Muscle of leg (tissue), 11 donors: ENCODE data around the gene SNX18. TPM values are rescaled to one million over a fixed set of nuclear protein-coding genes. Genes with fewer than 3 reads are reported as not detected.
"Not testable (repeated sequence)": the region's sequence is repeated elsewhere in the genome, so short reads cannot be mapped to it uniquely, and the experiment has no call there.

ENCODE experiments used
- DNase-seq: peaks from one replicate; pipeline ENCODE4 v3.0.0; 2013
- H3K27ac ChIP-seq: one replicate; pipeline ENCODE4 v1.5.1; 2013; ENCODE audit warnings: mild to moderate bottlenecking, low read length, control low read depth
- H3K27me3 ChIP-seq: one replicate; pipeline ENCODE4 v1.6.1; 2013; ENCODE audit warnings: low read length; ENCODE audit not compliant: control insufficient read depth, insufficient read depth
- H3K36me3 ChIP-seq: one replicate; pipeline ENCODE4 v1.6.1; 2013; ENCODE audit warnings: low read length; ENCODE audit not compliant: control insufficient read depth, insufficient read depth
- H3K4me1 ChIP-seq: one replicate; pipeline ENCODE4 v1.6.1; 2013; ENCODE audit warnings: low read length; ENCODE audit not compliant: control insufficient read depth, insufficient read depth
- H3K4me3 ChIP-seq: one replicate; pipeline ENCODE4 v1.5.1; 2013; ENCODE audit warnings: low read length, control low read depth
- H3K9me3 ChIP-seq: replicated peaks from 2 replicates; pipeline ENCODE4 v1.6.1; 2013; ENCODE audit warnings: low read depth, low read length; ENCODE audit not compliant: control insufficient read depth
- WGBS: methylation state at CpG from one replicate; pipeline ENCODE4 v1.1.5; 2013; ENCODE audit warnings: missing lambda C conversion rate; ENCODE audit not compliant: insufficient coverage; 5-methylcytosine and 5-hydroxymethylcytosine counted together
- polyA plus RNA-seq, 8 donors: library from polyadenylated mRNA; unstranded; fragments of 120-200 nt; gene quantifications; one replicate each; pipeline versions ENCODE4 v1.2.1 to v1.2.3, GENCODE V29; 2013; ENCODE audit warnings: inconsistent platforms in 1 of 8, low replicate concordance in 1 of 8; ENCODE audit not compliant: insufficient read length in 8 of 8, insufficient read depth in 1 of 8
- total RNA-seq: library from RNA; stranded (reverse); fragments of 120-200 nt; gene quantifications from one replicate; pipeline ENCODE4 v1.2.4, GENCODE V29; 2013

Gene SNX18
- total and polyA plus RNA-seq, 9 donors: 23.4 to 43.5 (median 32.2) TPM

DNA sequence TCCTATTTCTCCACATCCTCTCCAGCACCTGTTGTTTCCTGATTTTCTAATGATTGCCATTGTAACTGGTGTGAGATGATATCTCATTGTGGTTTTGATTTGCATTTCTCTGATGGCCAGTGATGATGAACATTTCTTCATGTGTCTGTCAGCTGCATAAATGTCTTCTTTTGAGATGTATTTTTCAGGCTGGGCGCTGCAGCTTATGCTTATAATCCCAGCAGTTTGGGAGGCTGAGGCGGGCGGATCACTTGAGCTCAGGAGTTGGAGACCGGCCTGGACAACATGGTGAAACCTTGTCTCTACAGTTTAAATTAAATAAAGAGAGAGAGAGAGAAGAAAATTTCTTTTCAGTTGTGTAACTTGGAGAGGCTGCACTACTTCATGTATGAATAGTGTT lies 19.3 kb downstream of the SNX18 start:
- not testable (repeated sequence) for H3K9me3 ChIP-seq, H3K4me3 ChIP-seq, DNase-seq, H3K36me3 ChIP-seq, H3K27me3 ChIP-seq
- H3K4me1 ChIP-seq: peaks cover 14% of the 10 kb centered on the region
- peak overlapping the region; percentile 43 for H3K27ac ChIP-seq
- 92% methylated on average over 2 of the region's 4 CpGs for WGBS

DNA sequence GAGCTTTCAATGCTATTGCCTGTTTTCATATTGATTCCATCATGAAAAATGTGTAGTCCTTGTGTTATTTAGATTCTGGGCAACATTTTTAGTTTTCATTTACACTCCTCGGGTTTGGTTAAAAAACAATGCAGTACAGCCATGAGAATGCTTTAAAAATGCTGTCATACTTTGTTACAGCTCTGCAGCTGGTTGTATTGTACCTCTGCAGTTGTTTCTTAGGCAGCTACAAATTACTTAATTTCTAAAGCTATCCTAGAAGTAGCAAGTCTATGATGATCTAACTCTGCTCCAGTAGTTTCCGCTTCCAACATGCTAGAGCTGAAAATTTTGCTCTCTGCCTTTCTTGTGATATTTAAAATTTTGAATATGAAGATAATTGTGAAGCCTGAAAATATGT lies 20.2 kb downstream of the SNX18 start:
- no peak overlapping the region for H3K4me3 ChIP-seq
- H3K27ac ChIP-seq: peak overlapping the region; percentile 43
- peak; percentile 68 for DNase-seq

DNA sequence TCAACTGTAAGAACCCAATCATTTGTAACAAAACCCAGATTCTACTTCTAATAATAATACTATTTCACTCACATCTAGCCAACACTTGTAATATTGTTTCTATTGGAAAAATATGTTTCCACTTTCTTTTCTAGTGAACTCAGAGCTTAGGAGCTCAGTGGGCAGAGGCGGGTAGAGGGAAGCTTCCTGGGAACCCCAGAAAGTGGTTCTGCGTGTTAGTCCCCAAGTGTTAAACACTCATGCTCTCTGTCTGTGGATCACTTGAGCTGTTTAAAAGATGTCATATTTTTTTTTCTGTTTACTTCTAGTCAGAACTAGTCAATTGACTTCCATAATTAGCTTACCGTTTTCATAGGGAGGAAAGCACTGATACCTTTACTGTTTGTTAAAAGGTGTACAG lies 20.6 kb downstream of the SNX18 start:
- H3K9me3 ChIP-seq: no peaks in the 10 kb centered on the region
- DNase-seq: no peak
- no peaks in the 10 kb centered on the region for H3K27me3 ChIP-seq
- no peaks in the 10 kb centered on the region for H3K36me3 ChIP-seq
- no CpG with 5 or more reads among the region's 3 CpGs for WGBS
- peaks cover 14% of the 10 kb centered on the region for H3K4me1 ChIP-seq
- peak overlapping the region; percentile 43 for H3K27ac ChIP-seq
- no peak overlapping the region for H3K4me3 ChIP-seq

More for the DNA sequence above, 20.2 kb downstream of the SNX18 start:
- Histone ChIP-seq H3K27me3 (no peaks in the 10 kb centered on the region), H3K9me3 (no peaks in the 10 kb centered on the region), H3K36me3 (no peaks in the 10 kb centered on the region), H3K4me1 (peaks cover 14% of the 10 kb centered on the region)
- no CpG with 5 or more reads among the region's 2 CpGs for WGBS

DNA sequence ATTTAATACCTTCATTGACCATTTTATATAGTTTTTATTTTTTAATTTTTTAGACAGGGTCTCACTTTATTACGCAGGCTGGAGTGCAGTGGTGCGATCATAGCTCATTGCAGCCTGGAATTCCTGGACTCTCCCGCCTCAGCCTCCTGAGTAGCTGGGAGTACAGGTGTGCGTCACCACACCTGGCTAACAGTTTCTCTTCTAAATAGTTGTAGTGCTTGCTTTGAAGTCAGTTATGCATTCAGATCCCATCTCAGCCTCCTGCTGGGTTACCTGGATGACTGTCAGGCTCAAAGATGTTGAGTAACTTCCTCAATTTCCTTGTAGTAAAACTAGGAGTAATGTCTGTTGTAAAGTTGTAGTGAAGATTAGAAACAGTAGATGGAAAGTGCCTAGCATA lies 21.4 kb downstream of the SNX18 start:
- Histone ChIP-seq H3K27me3 (no peaks in the 10 kb centered on the region), H3K27ac (no peak overlapping the region), H3K4me1 (peaks cover 6% of the 10 kb centered on the region), H3K4me3 (no peak overlapping the region), H3K9me3 (no peaks in the 10 kb centered on the region), H3K36me3 (no peaks in the 10 kb centered on the region)
- 100% methylated on average over 1 of the region's 4 CpGs for WGBS
- no peak for DNase-seq

DNA sequence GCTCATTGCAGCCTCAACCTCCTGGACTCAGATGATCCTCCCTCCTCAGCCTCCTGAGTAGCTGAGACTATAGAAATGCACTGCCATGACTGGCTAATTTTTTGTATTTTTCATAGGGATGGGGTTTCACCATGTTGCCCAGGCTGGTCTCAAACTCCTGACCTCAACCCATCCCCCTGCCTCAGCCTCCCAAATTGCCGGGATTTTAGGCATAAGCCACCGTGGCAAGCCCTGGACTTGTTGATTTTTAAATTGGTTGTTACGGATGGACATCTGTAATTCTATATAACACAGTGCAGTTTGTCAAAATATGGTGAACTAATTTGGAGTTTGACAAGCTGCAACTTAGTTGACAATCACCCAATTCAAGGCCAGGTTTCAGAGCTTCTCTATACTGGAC lies 22.7 kb downstream of the SNX18 start:
- Histone ChIP-seq H3K36me3 (no peaks in the 10 kb centered on the region), H3K9me3 (no peaks in the 10 kb centered on the region), H3K4me3 (no peak overlapping the region), H3K27me3 (no peaks in the 10 kb centered on the region), H3K27ac (no peak overlapping the region), H3K4me1 (no peaks in the 10 kb centered on the region)
- no CpG with 5 or more reads among the region's 3 CpGs for WGBS
- DNase-seq: no peak

DNA sequence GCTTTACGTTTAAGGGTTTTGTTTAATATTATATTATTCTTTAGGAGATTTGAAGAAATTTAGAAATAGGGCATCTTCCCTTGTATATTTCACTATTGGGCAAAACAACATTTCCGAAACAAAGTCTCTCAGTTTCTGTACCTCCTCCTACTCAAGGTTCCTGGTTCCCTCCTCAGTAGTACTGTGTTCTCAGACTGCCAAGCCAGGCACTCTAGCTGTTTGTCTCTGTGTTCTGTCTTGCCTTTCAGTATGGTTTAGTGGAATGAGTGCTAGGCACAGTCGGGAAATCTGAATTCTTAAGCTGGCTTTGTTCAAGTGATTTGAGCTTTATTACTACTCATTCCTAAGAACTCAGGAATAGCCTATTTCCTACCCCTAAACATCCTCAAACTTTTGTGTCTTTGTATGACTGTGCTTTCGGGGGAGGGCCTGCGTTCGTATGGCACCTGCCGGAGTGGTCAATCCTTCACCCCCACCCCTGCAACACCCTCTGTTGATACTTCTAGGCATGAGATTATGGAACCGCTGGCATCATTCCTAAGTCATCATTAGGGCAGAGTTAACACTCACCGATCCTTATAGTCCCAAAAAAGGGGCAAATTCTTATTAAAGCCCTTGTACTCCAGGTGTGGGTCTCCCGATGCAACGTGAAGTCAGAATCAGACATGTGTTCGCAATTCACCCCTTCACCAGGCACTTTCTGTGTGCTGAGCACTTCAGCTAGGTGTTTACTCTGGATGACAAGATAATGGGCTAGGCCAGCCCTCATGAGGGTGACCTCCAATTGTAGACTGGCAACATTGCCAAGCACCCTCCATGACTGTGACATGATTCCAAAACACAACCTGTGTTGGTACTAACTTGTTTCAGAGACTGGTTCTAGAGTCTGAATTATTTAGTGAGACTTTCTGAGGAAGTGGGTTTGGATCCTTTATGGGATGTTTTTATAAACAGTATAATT lies 24.5 kb downstream of the SNX18 start:
- Histone ChIP-seq H3K36me3 (no peaks in the 10 kb centered on the region), H3K4me1 (no peaks in the 10 kb centered on the region), H3K27ac (no peak overlapping the region), H3K9me3 (no peaks in the 10 kb centered on the region), H3K4me3 (no peak overlapping the region), H3K27me3 (no peaks in the 10 kb centered on the region)
- DNase-seq: no peak
- 90% methylated on average over 5 of the region's 12 CpGs for WGBS

DNA sequence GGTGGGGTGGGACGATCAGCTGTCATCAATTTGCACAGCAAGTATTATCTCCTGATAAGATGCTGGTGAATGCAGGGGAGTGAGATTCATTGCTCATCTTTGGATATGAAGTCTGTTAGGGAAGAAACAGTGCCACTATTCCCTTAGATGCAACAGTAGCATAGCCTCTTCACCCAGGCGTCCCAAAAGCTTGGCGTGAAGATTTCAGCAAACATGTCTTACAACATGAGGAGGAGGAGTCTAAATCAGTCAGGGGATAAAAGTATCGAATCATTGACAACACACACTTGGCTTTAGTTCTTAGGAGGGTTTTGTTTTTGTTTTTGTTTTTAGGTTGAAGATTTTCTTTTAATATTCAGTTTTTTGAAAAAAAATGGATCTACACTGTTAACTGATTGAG lies 26.5 kb downstream of the SNX18 start:
- no CpG with 5 or more reads among the region's 4 CpGs for WGBS
- H3K27ac ChIP-seq: no peak overlapping the region
- H3K4me3 ChIP-seq: no peak overlapping the region
- H3K27me3 ChIP-seq: no peaks in the 10 kb centered on the region
- peaks cover 8% of the 10 kb centered on the region for H3K36me3 ChIP-seq
- DNase-seq: no peak
- no peaks in the 10 kb centered on the region for H3K9me3 ChIP-seq
- peaks cover 2% of the 10 kb centered on the region for H3K4me1 ChIP-seq

DNA sequence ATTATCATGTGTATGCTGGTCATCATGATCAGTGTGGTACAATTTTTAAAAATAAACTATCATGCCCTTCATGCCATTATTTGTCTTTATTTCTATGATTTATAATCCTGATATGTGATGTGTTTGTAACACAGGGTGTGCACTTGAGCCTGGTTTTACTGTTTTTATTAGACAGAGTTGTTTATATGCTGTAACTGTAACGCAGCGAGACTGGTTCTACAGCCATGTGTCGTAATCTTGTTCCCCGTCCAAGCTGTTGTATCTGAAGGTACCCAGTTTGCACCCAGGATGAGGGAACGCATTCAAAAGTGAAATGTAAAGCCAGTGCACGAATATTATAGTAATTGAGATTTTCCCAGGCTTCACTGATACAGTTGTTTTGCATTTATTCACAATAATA lies 28.2 kb downstream of the SNX18 start:
- no peaks in the 10 kb centered on the region for H3K9me3 ChIP-seq
- no peak overlapping the region for H3K4me3 ChIP-seq
- WGBS: 81% methylated on average over 4 of the region's 6 CpGs
- H3K27ac ChIP-seq: no peak overlapping the region
- H3K27me3 ChIP-seq: no peaks in the 10 kb centered on the region
- H3K36me3 ChIP-seq: peaks cover 13% of the 10 kb centered on the region
- H3K4me1 ChIP-seq: peaks cover 2% of the 10 kb centered on the region
- DNase-seq: no peak

DNA sequence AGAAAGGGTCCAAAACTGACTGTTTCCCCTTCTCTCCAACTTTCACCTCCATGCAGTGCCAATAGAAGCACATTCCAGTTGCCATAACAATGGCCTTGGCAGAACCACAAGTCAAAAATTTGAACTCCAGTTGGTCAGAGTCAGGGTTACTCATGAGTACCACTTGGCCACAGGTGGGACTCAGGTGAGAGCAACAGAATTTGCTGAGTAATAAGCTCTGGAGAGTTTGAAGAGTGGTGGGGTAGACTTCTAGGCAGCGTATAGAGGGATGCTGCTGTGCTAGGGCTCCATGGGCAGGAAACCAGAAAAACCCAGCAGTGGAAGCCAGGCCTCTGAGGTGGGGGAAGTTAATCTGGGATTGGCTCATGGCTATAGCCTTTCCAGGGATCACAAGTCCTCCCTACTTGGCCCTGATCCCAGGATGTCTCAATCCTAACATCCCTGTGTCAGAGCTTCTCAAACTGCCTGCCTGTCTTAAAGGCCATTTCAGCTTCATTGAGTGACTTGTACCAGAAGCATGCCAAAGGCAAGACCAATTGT lies 30.2 kb downstream of the SNX18 start:
- Histone ChIP-seq H3K27me3 (no peaks in the 10 kb centered on the region), H3K27ac (no peak overlapping the region), H3K4me1 (peaks cover 2% of the 10 kb centered on the region), H3K36me3 (peaks cover 13% of the 10 kb centered on the region), H3K4me3 (no peak overlapping the region), H3K9me3 (no peaks in the 10 kb centered on the region)
- 40% methylated on average over 1 of the region's 1 CpG for WGBS
- peak; percentile 70 for DNase-seq

DNA sequence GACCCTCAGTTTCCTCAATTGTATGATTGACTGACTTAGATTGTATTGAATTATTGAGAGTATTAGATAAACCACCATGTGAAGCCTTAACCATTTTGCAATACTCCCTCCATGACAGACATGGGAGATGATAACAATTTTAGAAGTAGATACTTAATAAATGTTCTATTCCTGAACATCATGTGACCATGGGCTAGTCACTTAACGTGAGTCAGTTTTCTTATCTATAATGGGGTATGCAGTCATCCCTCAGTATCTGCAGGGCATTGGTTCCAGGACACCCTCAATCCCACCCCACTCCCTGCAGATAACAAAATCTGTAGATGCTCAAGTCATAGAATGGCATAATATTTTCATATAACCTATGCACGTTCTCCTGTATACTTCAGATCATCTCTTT lies 31.0 kb downstream of the SNX18 start:
- Histone ChIP-seq H3K27me3 (no peaks in the 10 kb centered on the region), H3K9me3 (no peaks in the 10 kb centered on the region), H3K36me3 (peaks cover 13% of the 10 kb centered on the region), H3K27ac (no peak overlapping the region), H3K4me1 (peaks cover 2% of the 10 kb centered on the region), H3K4me3 (no peak overlapping the region)
- DNase-seq: no peak
- WGBS: no CpG with 5 or more reads among the region's 2 CpGs
